Mesendoderm (in vitro differentiated cells): ENCODE results near the gene NOS2.

Experiments used
- DNase-seq: peaks from one replicate; pipeline ENCODE4 v3.0.0; 2013
- H2AK5ac ChIP-seq: 2 replicates; pipeline ENCODE4 v1.6.1; 2013; ENCODE audit warnings: low read length, inconsistent platforms
- H2BK120ac ChIP-seq: 2 replicates; pipeline ENCODE4 v1.6.1; 2013; ENCODE audit warnings: low read depth, mild to moderate bottlenecking, low read length, moderate library complexity, mixed read lengths
- H2BK15ac ChIP-seq: replicated peaks from 2 replicates; pipeline ENCODE4 v1.6.1; 2013; ENCODE audit warnings: low read depth, mild to moderate bottlenecking, moderate library complexity
- H2BK5ac ChIP-seq: 2 replicates; pipeline ENCODE4 v1.6.1; 2013; ENCODE audit warnings: low read length, inconsistent platforms
- H3K18ac ChIP-seq: 2 replicates; pipeline ENCODE4 v1.6.1; 2013; ENCODE audit warnings: mild to moderate bottlenecking, low read length, mixed read lengths
- H3K23ac ChIP-seq: one replicate; pipeline ENCODE4 v1.6.1; 2013; ENCODE audit warnings: low read length
- H3K27ac ChIP-seq: 2 replicates; pipeline ENCODE4 v1.5.1; 2013; ENCODE audit warnings: low read depth, mild to moderate bottlenecking, inconsistent platforms, low read length, moderate library complexity
- H3K27me3 ChIP-seq: 2 replicates; pipeline ENCODE4 v1.6.1; 2013; ENCODE audit warnings: low read length, control low read depth, mild to moderate bottlenecking, inconsistent platforms; ENCODE audit not compliant: insufficient read depth, poor library complexity
- H3K36me3 ChIP-seq: 2 replicates; pipeline ENCODE4 v1.6.1; 2013; ENCODE audit warnings: low read length, inconsistent platforms; ENCODE audit not compliant: control insufficient read depth, insufficient read depth
- H3K4ac ChIP-seq: one replicate; pipeline ENCODE4 v1.6.1; 2013; ENCODE audit warnings: low read depth, mild to moderate bottlenecking, low read length, moderate library complexity
- H3K4me1 ChIP-seq: 2 replicates; pipeline ENCODE4 v1.6.1; 2013; ENCODE audit warnings: low read depth, low read length, inconsistent platforms; ENCODE audit not compliant: control insufficient read depth
- H3K4me2 ChIP-seq: 2 replicates; pipeline ENCODE4 v1.6.1; 2013; ENCODE audit warnings: low read length
- H3K4me3 ChIP-seq: 2 replicates; pipeline ENCODE4 v1.5.1; 2013; ENCODE audit warnings: mild to moderate bottlenecking, low read length
- H3K56ac ChIP-seq: one replicate; pipeline ENCODE4 v1.6.1; 2013; ENCODE audit warnings: low read length
- H3K79me1 ChIP-seq: 2 replicates; pipeline ENCODE4 v1.6.1; 2013; ENCODE audit warnings: low read length, inconsistent platforms
- H3K79me2 ChIP-seq: 2 replicates; pipeline ENCODE4 v1.6.1; 2013; ENCODE audit warnings: mild to moderate bottlenecking, low read length; ENCODE audit not compliant: control insufficient read depth, insufficient read depth
- H3K9ac ChIP-seq: 2 replicates; pipeline ENCODE4 v1.6.1; 2013; ENCODE audit warnings: low read length, inconsistent platforms
- H4K5ac ChIP-seq: one replicate; pipeline ENCODE4 v1.6.1; 2013; ENCODE audit warnings: low read length
- H4K8ac ChIP-seq: one replicate; pipeline ENCODE4 v1.6.1; 2013; ENCODE audit warnings: low read depth, mild to moderate bottlenecking, control low read depth, low read length, moderate library complexity
- WGBS: extraction: QIAGEN DNeasy Blood & Tissue Kit; methylation state at CpG from one replicate; pipeline ENCODE4 v1.1.7; 2013; ENCODE audit warnings: low lambda C conversion rate, missing lambda C conversion rate; ENCODE audit not compliant: insufficient coverage; ENCODE audit errors: extremely low coverage; 5-methylcytosine and 5-hydroxymethylcytosine counted together

Gene NOS2

DNA sequence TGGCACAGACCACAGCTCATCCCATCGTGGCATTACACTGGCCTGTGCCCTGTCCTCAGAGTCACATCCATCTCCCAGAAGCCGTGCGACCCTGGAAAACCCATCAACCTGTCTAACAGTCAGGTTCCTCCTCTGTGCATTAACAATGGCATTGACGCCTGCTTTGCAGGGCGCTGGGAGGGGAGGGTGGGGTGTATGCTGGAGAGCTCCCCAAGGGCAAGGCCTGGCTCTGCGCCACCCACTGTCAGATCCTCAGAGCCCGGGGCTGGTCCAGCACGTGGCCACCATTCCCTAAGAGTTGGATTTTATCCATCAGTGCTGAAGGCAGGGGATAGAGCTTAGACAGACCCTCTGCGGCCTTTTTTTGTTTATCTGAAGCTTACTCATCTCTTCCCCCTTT lies 28.7 kb downstream of the NOS2 start:
- no CpG with 5 or more reads among the region's 9 CpGs for WGBS

DNA sequence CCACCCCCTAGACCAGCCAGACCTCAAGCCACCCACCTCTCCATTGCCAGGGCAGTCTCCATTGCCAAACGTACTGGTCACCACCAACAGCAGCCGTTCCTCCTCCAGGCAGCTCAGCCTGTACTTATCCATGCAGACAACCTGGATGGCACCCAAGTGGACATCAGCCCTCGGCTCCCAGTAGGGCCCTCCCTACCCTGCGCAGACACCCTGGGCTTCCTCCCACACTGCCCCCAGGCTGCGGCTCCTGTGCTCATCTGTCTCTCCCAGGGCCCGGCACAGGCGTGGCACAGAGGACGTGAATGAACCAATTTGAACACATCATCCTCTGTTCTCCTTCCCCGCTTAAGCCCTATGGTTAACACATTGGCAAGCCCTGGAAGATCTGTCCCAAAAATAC lies 29.5 kb downstream of the NOS2 start:
- no peak overlapping the region for H4K8ac ChIP-seq
- H2BK120ac ChIP-seq = no peak overlapping the region
- no peak overlapping the region for H2BK5ac ChIP-seq
- H3K23ac ChIP-seq = no peak overlapping the region
- H2AK5ac ChIP-seq = no peak overlapping the region
- DNase-seq = no peak
- H3K27me3 ChIP-seq = no peaks in the 10 kb centered on the region
- no peak overlapping the region for H3K4me2 ChIP-seq
- H3K56ac ChIP-seq = no peak overlapping the region
- H3K4me3 ChIP-seq = no peak overlapping the region
- H3K4me1 ChIP-seq = no peaks in the 10 kb centered on the region
- H3K27ac ChIP-seq = no peak overlapping the region
- H4K5ac ChIP-seq = no peak overlapping the region
- H3K18ac ChIP-seq = no peak overlapping the region
- no peak overlapping the region for H3K9ac ChIP-seq
- whole genome bisulfite sequencing = no CpG with 5 or more reads among the region's 9 CpGs
- H2BK15ac ChIP-seq = no peak overlapping the region
- H3K79me2 ChIP-seq = no peaks in the 10 kb centered on the region
- H3K4ac ChIP-seq = no peak overlapping the region
- H3K36me3 ChIP-seq = no peaks in the 10 kb centered on the region
- no peaks in the 10 kb centered on the region for H3K79me1 ChIP-seq

More for the DNA sequence above, 28.7 kb downstream of the NOS2 start:
- Histone ChIP-seq H3K4ac (no peak overlapping the region), H3K27ac (no peak overlapping the region), H2BK5ac (no peak overlapping the region), H3K79me2 (no peaks in the 10 kb centered on the region), H3K36me3 (no peaks in the 10 kb centered on the region), H3K23ac (no peak overlapping the region), H3K9ac (no peak overlapping the region), H3K79me1 (no peaks in the 10 kb centered on the region), H2BK120ac (no peak overlapping the region), H2BK15ac (no peak overlapping the region), H3K27me3 (no peaks in the 10 kb centered on the region), H3K4me3 (no peak overlapping the region), H3K4me1 (peaks cover under 1% of the 10 kb centered on the region), H3K4me2 (no peak overlapping the region), H3K18ac (no peak overlapping the region), H3K56ac (no peak overlapping the region), H4K8ac (no peak overlapping the region), H2AK5ac (no peak overlapping the region), H4K5ac (no peak overlapping the region)
- DNase-seq = no peak

- DNase-seq = no peak
- H3K79me1 ChIP-seq = no peaks in the 10 kb centered on the region
- no peak overlapping the region for H3K9ac ChIP-seq
- H3K4me2 ChIP-seq = no peak overlapping the region
- no peaks in the 10 kb centered on the region for H3K4me1 ChIP-seq
- H2BK120ac ChIP-seq = no peak overlapping the region
- H2BK15ac ChIP-seq = no peak overlapping the region
- H2AK5ac ChIP-seq = no peak overlapping the region
- no peaks in the 10 kb centered on the region for H3K27me3 ChIP-seq
- no peak overlapping the region for H4K5ac ChIP-seq
- WGBS = no CpG with 5 or more reads among the region's 11 CpGs
- no peak overlapping the region for H4K8ac ChIP-seq
- no peaks in the 10 kb centered on the region for H3K36me3 ChIP-seq
- no peak overlapping the region for H3K4ac ChIP-seq
- H2BK5ac ChIP-seq = no peak overlapping the region
- no peak overlapping the region for H3K56ac ChIP-seq
- no peaks in the 10 kb centered on the region for H3K79me2 ChIP-seq
- no peak overlapping the region for H3K4me3 ChIP-seq
- H3K23ac ChIP-seq = no peak overlapping the region
- H3K18ac ChIP-seq = no peak overlapping the region
- no peak overlapping the region for H3K27ac ChIP-seq
Observed at GRCh38 chr17:27768858-27769410, 31.4 kb downstream of the NOS2 start.

DNA sequence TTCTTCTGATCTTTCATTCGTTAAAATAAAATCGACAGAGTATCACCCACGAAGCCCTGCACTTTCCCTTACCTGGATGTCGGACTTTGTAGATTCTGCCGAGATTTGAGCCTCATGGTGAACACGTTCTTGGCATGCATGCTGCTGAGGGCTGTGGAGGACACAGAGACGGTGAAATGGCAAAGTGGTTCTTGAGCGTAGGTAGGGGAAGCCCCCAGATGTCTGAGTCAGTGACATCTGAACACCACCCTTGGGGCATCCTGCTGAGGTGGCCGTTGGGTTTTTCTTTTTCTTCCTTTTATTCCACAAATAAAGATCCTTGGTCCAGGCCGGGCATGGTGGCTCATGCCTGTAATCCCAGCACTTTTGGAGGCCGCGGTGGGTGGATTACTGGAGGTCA lies 33.9 kb downstream of the NOS2 start:
- Histone ChIP-seq H3K18ac (no peak overlapping the region), H3K79me2 (no peaks in the 10 kb centered on the region), H3K23ac (no peak overlapping the region), H3K56ac (no peak overlapping the region), H2BK5ac (no peak overlapping the region), H4K5ac (no peak overlapping the region), H3K27ac (no peak overlapping the region), H2BK15ac (no peak overlapping the region), H2BK120ac (no peak overlapping the region), H3K36me3 (no peaks in the 10 kb centered on the region), H3K4me1 (no peaks in the 10 kb centered on the region), H2AK5ac (no peak overlapping the region), H3K4ac (no peak overlapping the region), H3K4me3 (no peak overlapping the region), H3K79me1 (no peaks in the 10 kb centered on the region), H4K8ac (no peak overlapping the region), H3K27me3 (no peaks in the 10 kb centered on the region), H3K9ac (no peak overlapping the region), H3K4me2 (no peak overlapping the region)
- no peak for DNase-seq
- no CpG with 5 or more reads among the region's 12 CpGs for WGBS

GRCh38 chr17:27765353-27765752 lies 35.0 kb downstream of the NOS2 start:
- Histone ChIP-seq H2AK5ac (no peak overlapping the region), H3K79me2 (no peaks in the 10 kb centered on the region), H2BK5ac (no peak overlapping the region), H4K8ac (no peak overlapping the region), H3K4ac (no peak overlapping the region), H3K79me1 (no peaks in the 10 kb centered on the region), H3K4me3 (no peak overlapping the region), H3K9ac (no peak overlapping the region), H2BK120ac (no peak overlapping the region), H3K4me1 (no peaks in the 10 kb centered on the region), H3K36me3 (no peaks in the 10 kb centered on the region), H4K5ac (no peak overlapping the region), H2BK15ac (no peak overlapping the region), H3K56ac (no peak overlapping the region), H3K27ac (no peak overlapping the region), H3K23ac (no peak overlapping the region), H3K4me2 (no peak overlapping the region), H3K18ac (no peak overlapping the region), H3K27me3 (no peaks in the 10 kb centered on the region)
- no peak for DNase-seq
- WGBS = no CpG with 5 or more reads among the region's 9 CpGs

DNA sequence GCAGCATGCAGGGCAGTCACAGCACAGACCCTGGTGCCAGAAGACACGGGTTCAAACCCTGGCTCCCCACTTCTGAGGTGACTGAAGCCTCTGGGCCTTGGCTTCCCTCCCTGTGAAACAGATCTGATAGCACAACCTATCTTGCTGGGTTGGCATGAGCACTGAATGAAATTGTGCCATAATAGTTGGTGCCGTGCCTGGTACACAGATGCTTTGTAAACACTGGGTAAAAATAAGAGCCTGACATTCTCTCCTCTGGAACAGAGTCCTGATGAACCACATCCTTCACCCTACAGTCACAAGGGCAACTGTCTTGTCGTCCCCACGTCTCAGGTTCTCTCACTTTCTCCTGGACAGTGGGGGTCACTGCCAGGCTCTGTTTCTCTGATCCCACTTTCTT lies 35.7 kb downstream of the NOS2 start:
- no peaks in the 10 kb centered on the region for H3K36me3 ChIP-seq
- no peaks in the 10 kb centered on the region for H3K27me3 ChIP-seq
- H3K79me1 ChIP-seq = no peaks in the 10 kb centered on the region
- WGBS = no CpG with 5 or more reads among the region's 4 CpGs
- no peak overlapping the region for H3K27ac ChIP-seq
- H3K18ac ChIP-seq = no peak overlapping the region
- no peak overlapping the region for H3K4ac ChIP-seq
- no peak overlapping the region for H3K4me3 ChIP-seq
- no peak for DNase-seq
- H3K79me2 ChIP-seq = no peaks in the 10 kb centered on the region
- H3K4me2 ChIP-seq = no peak overlapping the region
- H2BK5ac ChIP-seq = no peak overlapping the region
- no peak overlapping the region for H2BK15ac ChIP-seq
- H2AK5ac ChIP-seq = no peak overlapping the region
- H2BK120ac ChIP-seq = no peak overlapping the region
- no peaks in the 10 kb centered on the region for H3K4me1 ChIP-seq
- no peak overlapping the region for H4K5ac ChIP-seq
- H3K9ac ChIP-seq = no peak overlapping the region
- H3K23ac ChIP-seq = no peak overlapping the region
- H3K56ac ChIP-seq = no peak overlapping the region
- H4K8ac ChIP-seq = no peak overlapping the region
